Lower lobe of right lung (tissue), 2 donors: ENCODE measurements around the gene AKAP9. TPM values are rescaled to one million over a fixed set of nuclear protein-coding genes. Genes with fewer than 3 reads are reported as not detected.
"Not testable (repeated sequence)": the region's sequence is repeated elsewhere in the genome, so short reads cannot be mapped to it uniquely, and the experiment has no call there.

Experiments
- ATAC-seq, 2 donors: fragments of 200-7000 bp; cut with Tn5 transposase; one replicate each; pipeline ENCODE4 v1.9.1; 2020 to 2022; ENCODE audit warnings: mild to moderate bottlenecking in 2 of 2, moderate library complexity in 2 of 2
- DNase-seq: peaks from one replicate; pipeline ENCODE4 v3.0.0-alpha.2; 2020
- H3K27ac ChIP-seq: fragments of 200-600 bp; one replicate; pipeline ENCODE4 v1.8.0; 2022
- H3K27me3 ChIP-seq: fragments of 200-600 bp; one replicate; pipeline ENCODE4 v1.8.0; 2022; ENCODE audit warnings: low read depth
- H3K36me3 ChIP-seq: fragments of 200-600 bp; one replicate; pipeline ENCODE4 v1.8.0; 2022; ENCODE audit warnings: mild to moderate bottlenecking
- H3K4me1 ChIP-seq: fragments of 200-600 bp; one replicate; pipeline ENCODE4 v1.8.0; 2022
- H3K4me3 ChIP-seq: fragments of 200-600 bp; one replicate; pipeline ENCODE4 v1.8.0; 2022; ENCODE audit warnings: mild to moderate bottlenecking
- H3K9me3 ChIP-seq: fragments of 200-600 bp; one replicate; pipeline ENCODE4 v1.8.0; 2022
- intact Hi-C: fragments of 100-400 bp; cut with DNase I; formaldehyde crosslinking; loops from one replicate; pipeline ENCODE4 v1.11.0; 2022
- total RNA-seq: library from RNA; stranded (reverse); fragmentation: NEBNext Ultra II Directional; extraction: Animal tissue kit (Norgen Biotek cat#: 25700); gene quantifications from one replicate; pipeline ENCODE4 v1.2.1, GENCODE V29; 2021
- TF ChIP-seq, protein P1 (sequence below): fragments of 200-600 bp; IDR thresholded peaks from one replicate; pipeline ENCODE4 v1.8.0; 2022; ENCODE audit warnings: antibody characterized with exemption, mild to moderate bottlenecking
- donor health status: DM: no; HTN: yes; CAD: no; lungs with severe emphysema.

The AKAP9 gene
- total RNA-seq, 1 donor from 2014 or later, result 93.7 TPM

DNA sequence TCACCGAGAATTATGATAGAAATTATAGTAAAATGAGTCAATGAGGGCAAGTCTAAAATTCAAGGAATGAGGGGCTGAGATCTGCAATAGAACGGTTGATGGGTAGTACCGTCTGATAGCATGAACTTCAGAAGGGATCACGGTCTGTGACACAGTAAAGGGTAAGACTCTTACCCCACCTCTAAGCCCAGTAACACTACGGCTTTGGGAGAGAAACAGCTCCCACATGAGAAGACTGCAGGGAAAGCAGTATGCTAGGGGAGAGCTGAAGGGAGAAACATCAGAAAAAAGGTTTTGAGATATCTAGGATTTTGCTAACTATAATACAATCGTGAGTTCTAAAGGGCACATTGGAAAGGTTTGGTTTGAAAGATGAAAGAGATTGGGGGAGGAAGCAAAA lies 12.8 kb upstream of the AKAP9 start:
- no peak overlapping the region for H3K4me3 ChIP-seq
- intact Hi-C loops, result no loop called here
- no peaks in the 10 kb centered on the region for H3K9me3 ChIP-seq
- H3K27me3 ChIP-seq, result no peaks in the 10 kb centered on the region
- no peak overlapping the region for H3K27ac ChIP-seq
- H3K36me3 ChIP-seq, result no peaks in the 10 kb centered on the region
- DNase-seq (no peak), ATAC-seq (no peak)
- H3K4me1 ChIP-seq, result no peaks in the 10 kb centered on the region
- TF ChIP-seq, protein P1, sequence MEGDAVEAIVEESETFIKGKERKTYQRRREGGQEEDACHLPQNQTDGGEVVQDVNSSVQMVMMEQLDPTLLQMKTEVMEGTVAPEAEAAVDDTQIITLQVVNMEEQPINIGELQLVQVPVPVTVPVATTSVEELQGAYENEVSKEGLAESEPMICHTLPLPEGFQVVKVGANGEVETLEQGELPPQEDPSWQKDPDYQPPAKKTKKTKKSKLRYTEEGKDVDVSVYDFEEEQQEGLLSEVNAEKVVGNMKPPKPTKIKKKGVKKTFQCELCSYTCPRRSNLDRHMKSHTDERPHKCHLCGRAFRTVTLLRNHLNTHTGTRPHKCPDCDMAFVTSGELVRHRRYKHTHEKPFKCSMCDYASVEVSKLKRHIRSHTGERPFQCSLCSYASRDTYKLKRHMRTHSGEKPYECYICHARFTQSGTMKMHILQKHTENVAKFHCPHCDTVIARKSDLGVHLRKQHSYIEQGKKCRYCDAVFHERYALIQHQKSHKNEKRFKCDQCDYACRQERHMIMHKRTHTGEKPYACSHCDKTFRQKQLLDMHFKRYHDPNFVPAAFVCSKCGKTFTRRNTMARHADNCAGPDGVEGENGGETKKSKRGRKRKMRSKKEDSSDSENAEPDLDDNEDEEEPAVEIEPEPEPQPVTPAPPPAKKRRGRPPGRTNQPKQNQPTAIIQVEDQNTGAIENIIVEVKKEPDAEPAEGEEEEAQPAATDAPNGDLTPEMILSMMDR, result no peak

- H3K36me3 ChIP-seq, result no peaks in the 10 kb centered on the region
- TF ChIP-seq, protein P1, result no peak
- no peak overlapping the region for H3K27ac ChIP-seq
- H3K27me3 ChIP-seq, result no peaks in the 10 kb centered on the region
- H3K4me3 ChIP-seq, result no peak overlapping the region
- intact Hi-C loops, result no loop called here
- H3K9me3 ChIP-seq, result no peaks in the 10 kb centered on the region
- no peaks in the 10 kb centered on the region for H3K4me1 ChIP-seq
- no peak for ATAC-seq
- no peak for DNase-seq
These were observed 11.2 kb upstream of the AKAP9 start for GRCh38 chr7:91929463-91929862.

GRCh38 chr7:91940171-91940570 lies 491 bp upstream of the AKAP9 start:
- H3K27ac ChIP-seq, result peak overlapping the region; percentile 92
- DNase-seq (no peak), ATAC-seq (peak; percentile 56 to 60)
- H3K9me3 ChIP-seq, result no peaks in the 10 kb centered on the region
- peak overlapping the region; percentile 88 for H3K4me3 ChIP-seq
- no peaks in the 10 kb centered on the region for H3K36me3 ChIP-seq
- H3K27me3 ChIP-seq, result no peaks in the 10 kb centered on the region
- TF ChIP-seq, protein P1, result no peak
- intact Hi-C loops, result no loop called here
- peaks cover 37% of the 10 kb centered on the region for H3K4me1 ChIP-seq

GRCh38 chr7:91941450-91941849 lies 788 bp downstream of the AKAP9 start:
- DNase-seq (peak; percentile 58), ATAC-seq (peak; percentile 53 to 63)
- H3K9me3 ChIP-seq, result no peaks in the 10 kb centered on the region
- peak overlapping the region; percentile 92 for H3K27ac ChIP-seq
- TF ChIP-seq, protein P1, result no peak
- intact Hi-C loops, result no loop called here
- no peaks in the 10 kb centered on the region for H3K27me3 ChIP-seq
- H3K36me3 ChIP-seq, result no peaks in the 10 kb centered on the region
- peak overlapping the region; percentile 88 for H3K4me3 ChIP-seq
- H3K4me1 ChIP-seq, result peaks cover 48% of the 10 kb centered on the region

- H3K36me3 ChIP-seq, result no peaks in the 10 kb centered on the region
- TF ChIP-seq, protein P1, result no peak
- no peak for DNase-seq
- no peaks in the 10 kb centered on the region for H3K27me3 ChIP-seq
- peaks cover 52% of the 10 kb centered on the region for H3K4me1 ChIP-seq
- no peak for ATAC-seq
- intact Hi-C loops, result no loop called here
- H3K4me3 ChIP-seq, result peak overlapping the region; percentile 88
- H3K9me3 ChIP-seq, result no peaks in the 10 kb centered on the region
- no peak overlapping the region for H3K27ac ChIP-seq
These were observed 1.6 kb downstream of the AKAP9 start for GRCh38 chr7:91942312-91942711.

- H3K27me3 ChIP-seq, DNase-seq, ATAC-seq, H3K9me3 ChIP-seq, intact Hi-C loops, H3K36me3 ChIP-seq, H3K4me3 ChIP-seq: not testable (repeated sequence)
- H3K27ac ChIP-seq, result peak overlapping the region; percentile 27
- peaks cover 45% of the 10 kb centered on the region for H3K4me1 ChIP-seq
These were observed 4.3 kb downstream of the AKAP9 start for GRCh38 chr7:91944970-91945369.
